Mucosa of stomach (tissue), 1 donor: ENCODE measurements around the gene PMM2.
A peak's percentile ranks its signal among the peaks of the same experiment; 100 is the strongest.
"Not testable (repeated sequence)": the region's sequence is repeated elsewhere in the genome, so short reads cannot be mapped to it uniquely, and the experiment has no call there.

Experiments used
- H3K27me3 ChIP-seq: one replicate; pipeline ENCODE4 v1.7.0; 2013; ENCODE audit warnings: mild to moderate bottlenecking, low read length; ENCODE audit not compliant: control insufficient read depth, insufficient read depth
- H3K36me3 ChIP-seq: one replicate; pipeline ENCODE4 v1.7.0; 2013; ENCODE audit warnings: low read length; ENCODE audit not compliant: control insufficient read depth, insufficient read depth
- H3K4me1 ChIP-seq: one replicate; pipeline ENCODE4 v1.7.0; 2013; ENCODE audit warnings: mild to moderate bottlenecking, low read length; ENCODE audit not compliant: control insufficient read depth, insufficient read depth
- H3K4me3 ChIP-seq: one replicate; pipeline ENCODE4 v1.7.0; 2013; ENCODE audit warnings: low read length
- H3K9ac ChIP-seq: one replicate; pipeline ENCODE4 v1.7.0; 2013; ENCODE audit warnings: mild to moderate bottlenecking, low read length, moderate library complexity
- H3K9me3 ChIP-seq: one replicate; pipeline ENCODE4 v1.7.0; 2013; ENCODE audit warnings: mild to moderate bottlenecking, low read length, moderate library complexity; ENCODE audit not compliant: control insufficient read depth
- donor health status: Pancreatic carcinoma.

PMM2 gene

DNA sequence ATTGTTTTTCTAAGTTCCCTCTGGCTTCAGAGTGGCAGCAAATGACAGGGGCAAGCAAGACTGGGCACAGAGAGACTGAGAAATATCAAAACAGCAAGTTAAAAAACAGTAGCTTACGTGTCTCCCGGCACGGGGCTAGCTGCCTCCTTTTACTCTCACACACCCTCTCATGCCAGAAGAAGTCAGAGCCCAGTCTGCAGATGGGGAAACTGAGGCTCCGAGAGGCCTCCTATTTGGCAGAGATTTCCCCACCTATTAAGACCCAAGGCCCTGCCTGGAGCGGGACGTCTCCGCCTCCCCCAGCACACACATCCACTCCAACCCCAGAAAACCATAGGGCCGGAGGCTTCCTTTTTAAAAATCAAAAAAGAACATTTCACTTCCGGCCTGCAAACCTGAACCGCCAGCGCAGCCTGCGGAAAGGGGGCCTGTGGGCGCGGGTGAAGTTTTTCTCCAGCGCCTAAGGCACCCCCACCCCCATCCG, 70.3 kb downstream of the PMM2 start:
- H3K4me1 ChIP-seq = peaks cover 54% of the 10 kb centered on the region
- no peaks in the 10 kb centered on the region for H3K27me3 ChIP-seq
- H3K9me3 ChIP-seq = no peaks in the 10 kb centered on the region
- H3K36me3 ChIP-seq = no peaks in the 10 kb centered on the region
- H3K4me3 ChIP-seq = peak overlapping the region; percentile 67
- H3K9ac ChIP-seq = peak overlapping the region; percentile 72

DNA sequence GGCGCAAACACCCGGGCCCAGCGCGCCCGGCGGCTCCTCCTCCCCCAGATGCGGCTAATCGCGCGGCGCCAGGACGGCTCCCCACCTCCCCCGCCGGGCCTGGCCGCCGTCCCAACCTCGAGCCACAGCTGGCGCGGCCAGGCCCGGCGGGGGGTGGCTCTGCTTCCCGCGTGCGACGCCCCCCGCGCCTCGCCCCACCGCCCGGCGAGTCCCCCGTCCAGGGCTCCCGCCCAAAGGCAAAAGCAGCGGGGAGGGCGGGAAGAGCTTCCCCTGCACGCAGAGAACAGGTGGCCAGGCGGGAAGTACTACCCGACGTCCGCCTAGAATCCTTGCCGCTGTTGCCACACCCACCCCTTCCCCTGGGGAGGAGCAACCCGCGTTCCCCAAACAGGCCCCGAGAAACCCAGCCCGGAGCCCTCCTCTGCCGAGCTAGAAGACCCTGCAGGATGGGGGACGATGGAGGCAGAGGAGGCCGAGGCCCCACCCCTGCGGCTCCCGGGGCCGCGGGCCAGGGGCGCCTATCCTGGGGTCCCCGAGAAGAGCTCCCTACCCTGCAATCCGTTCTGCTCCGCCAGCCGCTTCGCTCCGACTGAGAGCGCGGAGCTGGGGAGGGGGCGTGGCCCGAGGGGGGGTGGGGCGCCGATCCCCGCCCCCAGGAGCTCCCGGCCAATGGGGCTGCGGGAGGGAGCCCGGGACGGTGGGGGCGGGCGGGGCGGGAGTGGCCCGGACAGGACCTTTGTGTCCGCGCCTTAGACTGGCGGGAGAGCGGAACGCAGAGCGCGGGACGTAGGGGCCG, 71.0 kb downstream of the PMM2 start, which contains the start of gene CARHSP1:
Gene CARHSP1, minus strand, starts transcription at position 591 of the 796 bp plus-strand sequence. CDS start 9,678 bp downstream, outside the sequence.
- peak within 1 kb of the TSS; percentile 75 for H3K9ac ChIP-seq
- H3K36me3 ChIP-seq = no peaks in the 10 kb centered on the region
- H3K27me3 ChIP-seq = no peaks in the 10 kb centered on the region
- H3K4me3 ChIP-seq = peak within 1 kb of the TSS; percentile 67
- H3K9me3 ChIP-seq = no peaks in the 10 kb centered on the region
- H3K4me1 ChIP-seq = peaks cover 48% of the 10 kb centered on the region

DNA sequence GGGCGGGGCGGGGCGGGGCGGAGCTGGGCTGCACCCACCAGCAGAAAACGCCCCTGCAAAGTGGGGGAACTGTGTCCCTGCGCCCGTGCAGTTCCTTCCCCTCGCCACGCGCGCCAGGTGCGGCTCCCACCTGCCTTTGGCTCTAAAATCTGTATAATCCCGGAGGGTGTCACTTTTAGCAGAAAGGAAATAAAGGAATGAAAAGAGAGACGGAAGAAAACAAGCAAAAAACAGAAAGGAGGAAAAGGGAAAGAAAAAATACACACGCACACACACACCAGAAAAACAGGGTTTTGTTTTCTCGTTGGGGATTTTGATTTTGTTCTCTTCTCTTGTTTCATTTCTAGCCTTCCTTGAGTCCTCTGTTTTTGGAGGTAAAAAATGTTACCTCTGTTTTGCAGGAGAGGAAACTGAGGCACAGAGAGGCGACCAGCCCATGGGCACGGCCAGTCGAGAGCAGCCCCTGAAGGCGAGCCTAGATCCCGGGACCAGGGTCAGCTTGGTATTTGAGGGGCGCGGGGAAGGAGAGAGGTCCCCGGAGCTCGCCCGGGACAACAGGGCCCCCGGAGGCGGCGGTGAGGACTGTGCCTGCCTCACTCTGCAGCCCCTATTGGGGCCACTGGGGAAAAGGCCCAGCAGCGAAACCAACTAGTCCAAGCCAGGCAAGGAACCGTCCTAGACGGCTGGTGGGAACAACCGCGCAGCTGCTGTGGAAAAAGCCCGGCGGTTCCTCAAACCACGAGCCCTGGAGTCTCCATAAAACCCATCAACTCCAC, 71.8 kb downstream of the PMM2 start:
- H3K27me3 ChIP-seq = no peaks in the 10 kb centered on the region
- no peak overlapping the region for H3K4me3 ChIP-seq
- no peaks in the 10 kb centered on the region for H3K36me3 ChIP-seq
- no peaks in the 10 kb centered on the region for H3K9me3 ChIP-seq
- peak overlapping the region; percentile 75 for H3K9ac ChIP-seq
- peaks cover 40% of the 10 kb centered on the region for H3K4me1 ChIP-seq

DNA sequence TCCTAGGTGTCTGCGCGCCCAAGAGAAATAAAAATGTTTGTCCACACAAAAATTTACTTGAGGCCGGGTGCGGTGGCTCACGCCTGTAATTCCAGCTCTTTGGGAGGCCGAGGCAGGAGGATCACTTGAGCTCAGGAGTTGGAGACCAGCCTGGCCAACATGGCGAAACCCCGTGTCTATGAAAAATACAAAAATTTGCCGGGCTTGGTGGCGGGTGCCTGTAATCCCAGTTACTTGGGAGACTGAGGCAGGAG, 72.3 kb downstream of the PMM2 start:
- H3K36me3 ChIP-seq, H3K9me3 ChIP-seq, H3K27me3 ChIP-seq, H3K4me3 ChIP-seq: not testable (repeated sequence)
- peaks cover 35% of the 10 kb centered on the region for H3K4me1 ChIP-seq
- peak overlapping the region; percentile 75 for H3K9ac ChIP-seq

DNA sequence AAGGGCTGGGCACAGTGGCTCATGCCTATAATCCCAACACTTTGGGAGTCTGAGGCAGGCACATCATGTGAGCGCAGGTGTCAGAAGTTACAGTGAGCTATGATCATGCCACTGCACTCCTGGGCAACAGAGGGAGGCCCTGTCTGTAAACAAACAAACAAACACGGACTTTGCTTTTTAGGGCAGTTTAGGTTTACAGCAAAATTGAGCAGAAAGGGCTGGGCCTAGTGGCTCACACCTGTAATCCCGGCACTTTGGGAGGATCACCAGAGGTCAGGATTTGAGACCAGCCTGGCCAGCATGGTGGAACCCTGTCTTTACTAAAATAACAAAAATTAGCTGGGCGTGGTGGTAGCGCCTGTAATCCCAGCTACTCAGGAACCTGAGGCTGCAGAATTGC, 74.4 kb downstream of the PMM2 start:
- H3K9ac ChIP-seq = no peak overlapping the region
- no peaks in the 10 kb centered on the region for H3K36me3 ChIP-seq
- no peaks in the 10 kb centered on the region for H3K9me3 ChIP-seq
- no peaks in the 10 kb centered on the region for H3K27me3 ChIP-seq
- peaks cover 20% of the 10 kb centered on the region for H3K4me1 ChIP-seq
- H3K4me3 ChIP-seq = no peak overlapping the region

DNA sequence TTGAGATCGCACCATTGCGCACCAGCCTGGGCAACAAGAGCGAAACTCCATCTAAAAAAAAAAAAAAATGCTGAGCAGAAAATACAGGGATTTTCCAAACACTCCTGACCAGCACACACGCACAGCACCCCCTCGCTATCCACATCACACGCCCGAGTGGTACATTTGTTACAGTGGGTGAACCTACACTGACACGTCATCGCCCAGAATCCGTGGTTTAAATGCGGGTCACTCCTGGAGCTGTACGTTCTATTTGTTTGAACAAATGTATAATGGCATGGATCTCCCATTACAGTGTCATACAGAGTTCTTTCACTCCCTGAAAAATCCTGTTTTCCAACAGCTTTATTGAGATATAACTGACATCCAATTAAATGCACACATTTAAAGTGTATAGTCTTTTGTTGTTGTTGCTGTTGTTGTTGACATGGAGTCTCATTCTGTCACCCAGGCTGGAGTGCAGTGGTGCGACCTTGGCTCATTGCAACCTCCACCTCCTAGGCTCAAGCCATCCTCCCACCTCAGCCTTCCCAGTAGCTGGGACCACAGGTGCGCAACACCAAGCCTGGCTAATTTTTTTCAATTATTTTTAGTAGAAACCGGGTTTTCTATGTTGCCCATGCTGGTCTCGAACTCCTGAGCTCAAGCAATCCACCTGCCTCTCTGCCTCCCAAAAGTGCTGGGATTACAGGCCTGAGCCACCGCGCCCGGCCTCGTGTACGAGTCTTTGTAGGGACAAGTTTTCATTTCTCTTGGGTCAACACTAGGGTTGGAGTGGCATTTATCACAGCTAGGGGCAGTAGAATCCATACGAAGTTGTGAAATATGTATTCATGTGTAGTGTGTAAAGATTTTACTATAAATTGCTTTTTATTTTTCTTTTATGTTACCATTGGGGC, 75.6 kb downstream of the PMM2 start:
- H3K9me3 ChIP-seq = no peaks in the 10 kb centered on the region
- peaks cover 13% of the 10 kb centered on the region for H3K4me1 ChIP-seq
- H3K36me3 ChIP-seq = no peaks in the 10 kb centered on the region
- no peaks in the 10 kb centered on the region for H3K27me3 ChIP-seq
- H3K9ac ChIP-seq = no peak overlapping the region
- H3K4me3 ChIP-seq = no peak overlapping the region

DNA sequence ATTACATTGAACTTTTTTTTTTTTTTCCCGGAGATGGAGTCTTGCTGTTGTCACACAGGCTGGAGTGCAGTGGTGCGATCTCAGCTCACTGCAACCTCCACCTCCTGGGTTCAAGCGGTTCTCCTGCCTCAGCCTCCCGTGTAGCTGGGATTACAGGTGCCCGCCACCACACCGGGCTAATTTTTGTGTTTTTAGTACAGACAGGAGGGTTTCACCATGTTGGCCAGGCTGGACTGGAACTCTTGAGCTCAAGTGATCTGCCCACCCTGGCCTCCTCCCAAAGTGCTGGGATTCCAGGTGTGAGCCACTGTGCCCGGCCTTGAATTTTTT, 76.2 kb downstream of the PMM2 start:
- H3K36me3 ChIP-seq, H3K9ac ChIP-seq, H3K4me3 ChIP-seq, H3K27me3 ChIP-seq, H3K9me3 ChIP-seq: not testable (repeated sequence)
- H3K4me1 ChIP-seq = peaks cover 19% of the 10 kb centered on the region

DNA sequence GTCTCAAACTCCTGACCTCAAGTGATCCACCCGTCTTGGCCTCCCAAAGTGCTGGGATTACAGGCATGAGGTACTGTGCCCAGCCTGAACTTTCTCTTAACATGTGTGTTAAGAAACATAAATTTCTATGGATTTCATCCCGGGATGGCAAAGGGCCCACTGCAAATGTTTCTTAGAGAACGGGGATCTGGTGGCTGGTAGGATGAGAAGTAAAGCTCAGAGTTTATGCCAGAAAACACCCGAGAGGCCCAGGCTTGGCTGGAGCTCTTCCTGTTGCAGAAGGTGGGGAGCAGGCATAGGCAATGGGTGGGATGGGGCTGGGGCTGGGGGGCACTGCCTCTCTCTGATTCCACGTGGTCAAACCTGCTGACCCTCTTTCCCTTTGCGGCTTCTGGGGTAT, 76.7 kb downstream of the PMM2 start:
- Histone ChIP-seq H3K27me3 (no peaks in the 10 kb centered on the region), H3K9ac (no peak overlapping the region), H3K4me3 (no peak overlapping the region), H3K36me3 (no peaks in the 10 kb centered on the region), H3K4me1 (peaks cover 18% of the 10 kb centered on the region), H3K9me3 (no peaks in the 10 kb centered on the region)

DNA sequence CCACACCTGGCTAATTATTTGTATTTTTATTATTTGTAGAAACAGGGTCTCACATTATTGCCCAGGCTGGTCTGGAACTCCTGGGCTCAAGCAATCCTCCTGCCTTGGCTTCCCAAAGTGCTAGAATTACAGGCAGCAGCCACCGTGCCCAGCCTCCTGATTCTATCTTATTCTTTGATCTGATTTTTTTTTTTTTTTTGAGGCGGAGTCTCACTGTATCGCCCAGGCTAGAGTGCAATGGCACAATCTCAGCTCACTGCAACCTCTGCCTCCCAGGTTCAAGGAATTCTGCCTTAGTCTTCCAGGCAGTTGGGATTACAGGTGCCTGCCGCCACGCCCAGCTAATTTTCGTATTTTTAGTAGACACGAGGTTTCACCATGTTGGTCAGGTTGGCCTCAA, 77.7 kb downstream of the PMM2 start:
- not testable (repeated sequence) for H3K27me3 ChIP-seq, H3K4me3 ChIP-seq, H3K9ac ChIP-seq, H3K9me3 ChIP-seq, H3K36me3 ChIP-seq
- peaks cover 13% of the 10 kb centered on the region for H3K4me1 ChIP-seq

DNA sequence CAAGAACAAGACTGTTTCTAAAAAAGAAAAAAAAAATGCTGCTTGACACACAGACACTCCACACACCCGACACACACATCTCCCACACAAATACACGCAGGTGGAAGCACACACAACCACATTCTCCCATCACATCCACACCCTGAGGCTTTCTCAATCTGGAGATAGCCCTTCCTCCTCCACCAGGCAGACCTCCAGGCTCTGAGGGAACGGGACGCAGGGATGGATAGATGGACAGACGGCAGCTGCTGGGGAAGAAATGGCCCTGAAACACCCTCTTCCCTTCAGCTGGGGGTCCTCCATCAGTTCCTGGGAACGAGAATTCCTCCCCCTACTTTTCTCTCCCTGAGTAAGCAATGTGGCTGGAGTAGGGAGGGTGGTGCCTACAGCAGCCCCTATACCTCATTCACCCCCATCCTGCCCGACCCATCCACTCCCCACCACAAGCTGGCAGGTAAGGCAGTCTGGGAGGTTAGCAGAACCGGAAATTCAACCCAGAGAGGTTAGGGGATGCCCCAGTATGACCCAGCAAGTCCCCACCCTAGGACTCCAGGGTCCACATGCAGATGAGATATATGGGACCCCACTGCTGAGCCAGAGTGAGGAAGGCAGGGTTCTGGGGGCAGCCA, 80.4 kb downstream of the PMM2 start:
- H3K36me3 ChIP-seq = no peaks in the 10 kb centered on the region
- peaks cover 7% of the 10 kb centered on the region for H3K4me1 ChIP-seq
- H3K27me3 ChIP-seq = peaks cover 6% of the 10 kb centered on the region
- H3K4me3 ChIP-seq = no peak overlapping the region
- no peak overlapping the region for H3K9ac ChIP-seq
- H3K9me3 ChIP-seq = no peaks in the 10 kb centered on the region

DNA sequence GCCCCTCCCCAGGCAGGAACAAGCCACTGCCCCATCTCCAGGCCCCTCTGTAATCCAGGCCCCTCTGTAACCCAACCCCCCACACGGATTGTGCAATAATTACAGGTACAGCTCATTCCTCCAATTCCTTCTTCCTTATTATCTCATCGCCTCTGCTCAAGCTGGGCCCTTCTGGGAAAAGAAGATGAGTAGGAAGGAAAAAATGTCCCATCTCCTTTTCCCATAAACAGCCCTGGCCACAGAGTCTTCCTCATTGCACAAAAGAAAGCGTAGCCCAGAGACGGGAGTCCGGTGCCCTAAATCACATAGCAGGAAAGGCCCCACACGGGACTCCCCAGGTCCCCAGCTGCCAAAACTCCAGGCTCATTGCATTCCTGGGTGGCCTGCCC, 80.9 kb downstream of the PMM2 start:
- peaks cover 7% of the 10 kb centered on the region for H3K4me1 ChIP-seq
- H3K9ac ChIP-seq = no peak overlapping the region
- peaks cover 6% of the 10 kb centered on the region for H3K27me3 ChIP-seq
- no peak overlapping the region for H3K4me3 ChIP-seq
- H3K9me3 ChIP-seq = no peaks in the 10 kb centered on the region
- no peaks in the 10 kb centered on the region for H3K36me3 ChIP-seq
